H1 (cell line): ENCODE results near the gene WFDC12. TPM values are rescaled to one million over a fixed set of nuclear protein-coding genes. Genes with fewer than 3 reads are reported as not detected.

Experiments
- POLR2A ChIP-seq, 2 experiments: IDR thresholded peaks; 1 replicate in 1 of 2; 2 replicates in 1 of 2; pipeline ENCODE4 v1.6.1; 2011; ENCODE audit warnings: low read depth in 2 of 2, low read length in 2 of 2, mild to moderate bottlenecking in 2 of 2; ENCODE audit errors: control extremely low read depth in 1 of 2
- SIRT6 ChIP-seq: IDR thresholded peaks from one replicate; pipeline ENCODE4 v1.7.1; 2012; ENCODE audit warnings: low read length, inconsistent platforms
- polyA plus RNA-seq, 7 experiments: library from polyadenylated mRNA; depleted of rRNA in 3 of 7; stranded (reverse) in 5 of 7; unstranded in 2 of 7; fragments of >200 nt in 5 of 7; fragments of 200-250 nt in 2 of 7; gene quantifications; 1 replicate in 5 of 7; 2 replicates in 1 of 7; 4 replicates in 1 of 7; pipeline versions ENCODE4 v1.2.1 to v1.2.3, GENCODE V29; 2011 to 2013; ENCODE audit warnings: missing spikeins in 2 of 7, mixed read lengths in 2 of 7
- total RNA-seq: library from RNA; stranded (reverse); fragmentation: NEBNext Ultra II Directional; extraction: Animal tissue kit (Norgen Biotek cat#: 25700); gene quantifications from 2 replicates; pipeline ENCODE4 v1.2.1, GENCODE V29; 2021

Gene WFDC12
- total and polyA plus RNA-seq, 2 of the 8 experiments (the other 6 are each of a cell fraction or from before 2014, with no cell fraction given) = not detected

DNA sequence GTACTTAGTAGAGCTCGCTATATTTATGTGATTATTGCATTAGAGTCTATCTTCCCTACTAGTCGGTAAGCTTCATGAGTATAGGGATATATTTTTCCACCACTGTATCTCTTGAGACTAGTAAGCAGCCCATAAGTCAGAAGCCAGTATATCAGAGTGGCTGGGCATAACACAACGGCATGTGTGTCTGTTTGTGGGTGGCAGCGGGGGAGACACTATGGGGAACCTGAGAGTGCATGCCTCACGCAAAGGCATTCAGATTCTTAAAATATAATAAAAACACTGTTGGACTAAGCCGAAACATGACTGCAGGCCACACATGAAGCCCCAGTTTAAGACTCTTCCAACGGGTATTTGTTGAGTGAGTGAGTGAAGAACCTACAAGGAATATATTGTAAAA is 31.4 kb downstream of the WFDC12 start (continued):
- TF ChIP-seq SIRT6 = no peak
- TF ChIP-seq POLR2A (IDR thresholded peaks at IDR 0.05; ENCODE audit: control extremely low read depth in 1 of 2, low read depth in 2 of 2, low read length in 2 of 2) = no peak
